ENCODE data around the gene FAHD2B.
"Not testable (repeated sequence)": the region's sequence is repeated elsewhere in the genome, so short reads cannot be mapped to it uniquely, and the experiment has no call there.

FAHD2B gene

GRCh38 chr2:97094772-97095611 lies at the start of gene FAHD2B:
TSS of gene FAHD2B (minus strand) at chr2:97094882. CDS start at chr2:97091706, 3,176 bp downstream.
- DNase-seq = peak; percentile 77

GRCh38 chr2:97144016-97144415 lies 49.3 kb upstream of the FAHD2B start:
- not testable (repeated sequence) for DNase-seq

- not testable (repeated sequence) for DNase-seq
These were observed 34.4 kb upstream of the FAHD2B start for GRCh38 chr2:97129090-97129489.

- DNase-seq = not testable (repeated sequence)
These were observed 19.2 kb upstream of the FAHD2B start for GRCh38 chr2:97113882-97114255.

GRCh38 chr2:97113050-97113881 lies 18.6 kb upstream of the FAHD2B start, which contains the start of gene ANKRD36:
TSS of gene ANKRD36 (plus strand) at chr2:97113153. CDS start at chr2:97113740, 587 bp downstream.
- DNase-seq = peak; percentile 90

GRCh38 chr2:97112320-97113049 lies 17.8 kb upstream of the FAHD2B start:
- DNase-seq = peak; percentile 64

- not testable (repeated sequence) for DNase-seq
These were observed 16.6 kb upstream of the FAHD2B start for GRCh38 chr2:97111246-97111645.

GRCh38 chr2:97106878-97107277 lies 12.2 kb upstream of the FAHD2B start:
- not testable (repeated sequence) for DNase-seq

- not testable (repeated sequence) for DNase-seq
These were observed 4.2 kb upstream of the FAHD2B start for GRCh38 chr2:97098786-97099372.

GRCh38 chr2:97095661-97096060 lies 979 bp upstream of the FAHD2B start:
- DNase-seq = no peak

- DNase-seq = not testable (repeated sequence)
These were observed 505 bp downstream of the FAHD2B start for GRCh38 chr2:97093983-97094771.

GRCh38 chr2:97092946-97093345 lies 1.7 kb downstream of the FAHD2B start:
- DNase-seq = not testable (repeated sequence)

- DNase-seq = not testable (repeated sequence)
These were observed 6.0 kb downstream of the FAHD2B start for GRCh38 chr2:97088706-97089105.

GRCh38 chr2:97085093-97085492 lies 9.6 kb downstream of the FAHD2B start:
- not testable (repeated sequence) for DNase-seq

- DNase-seq = not testable (repeated sequence)
These were observed 11.2 kb downstream of the FAHD2B start for GRCh38 chr2:97083516-97083915.

- DNase-seq = peak; percentile 54
These were observed 12.5 kb downstream of the FAHD2B start for GRCh38 chr2:97082206-97082605.

- DNase-seq = not testable (repeated sequence)
These were observed 13.8 kb downstream of the FAHD2B start for GRCh38 chr2:97080855-97081254.

- DNase-seq = not testable (repeated sequence)
These were observed 17.5 kb downstream of the FAHD2B start for GRCh38 chr2:97077213-97077612.

GRCh38 chr2:97070915-97071314 lies 23.8 kb downstream of the FAHD2B start:
- not testable (repeated sequence) for DNase-seq

GRCh38 chr2:97068722-97069121 lies 26.0 kb downstream of the FAHD2B start:
- DNase-seq = not testable (repeated sequence)

GRCh38 chr2:97068074-97068473 lies 26.6 kb downstream of the FAHD2B start:
- DNase-seq = no peak
